Muscle layer of colon (tissue), 2 donors: ENCODE measurements around the gene CYB5D1.

Experiments
- H3K27ac ChIP-seq: one replicate; pipeline ENCODE4 v1.7.0; 2013; ENCODE audit warnings: low read depth, mild to moderate bottlenecking, low read length, moderate library complexity
- H3K27me3 ChIP-seq, 2 donors: one replicate each; pipeline ENCODE4 v1.7.0; 2013; ENCODE audit warnings: low read length in 2 of 2, mild to moderate bottlenecking in 2 of 2; ENCODE audit not compliant: insufficient read depth in 2 of 2, control insufficient read depth in 1 of 2
- H3K36me3 ChIP-seq: one replicate; pipeline ENCODE4 v1.7.0; 2013; ENCODE audit warnings: mild to moderate bottlenecking, low read length; ENCODE audit not compliant: insufficient read depth
- H3K4me1 ChIP-seq: one replicate; pipeline ENCODE4 v1.7.0; 2013; ENCODE audit warnings: mild to moderate bottlenecking, low read length; ENCODE audit not compliant: insufficient read depth
- H3K4me3 ChIP-seq, 2 donors: one replicate each; pipeline ENCODE4 v1.7.0; 2013; ENCODE audit warnings: low read length in 2 of 2, low read depth in 1 of 2, mild to moderate bottlenecking in 1 of 2, moderate library complexity in 1 of 2
- H3K9ac ChIP-seq: one replicate; pipeline ENCODE4 v1.7.0; 2013; ENCODE audit warnings: low read length
- H3K9me3 ChIP-seq: one replicate; pipeline ENCODE4 v1.7.0; 2013; ENCODE audit warnings: mild to moderate bottlenecking, low read length
- donor health status: abdominal sarcoma.
- donor health status: Adenocarcinoma of cecum.

The CYB5D1 gene

DNA sequence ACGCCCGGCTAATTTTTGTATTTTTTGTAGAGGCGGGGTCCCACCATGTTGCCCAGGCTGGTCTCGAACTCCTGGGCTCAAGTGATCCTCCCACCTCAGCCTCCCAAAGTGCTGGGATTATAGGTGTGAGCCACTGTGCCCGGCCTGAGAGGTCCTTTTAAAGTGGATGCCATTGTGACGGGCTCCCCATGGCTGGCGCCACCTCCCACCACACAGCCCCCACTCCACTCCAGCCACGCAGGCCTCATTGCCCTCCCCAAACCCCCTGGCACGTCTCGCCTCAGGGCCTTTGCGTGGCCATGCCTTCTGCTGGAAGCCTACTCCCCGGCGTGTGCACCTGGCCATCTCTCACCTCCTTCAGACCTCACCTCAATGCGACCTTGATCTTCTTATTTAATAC, 35.7 kb upstream of the CYB5D1 start:
- no peak overlapping the region for H3K9ac ChIP-seq
- no peaks in the 10 kb centered on the region for H3K27me3 ChIP-seq
- no peak overlapping the region for H3K4me3 ChIP-seq
- no peak overlapping the region for H3K27ac ChIP-seq
- no peaks in the 10 kb centered on the region for H3K9me3 ChIP-seq
- no peaks in the 10 kb centered on the region for H3K36me3 ChIP-seq
- H3K4me1 ChIP-seq: no peaks in the 10 kb centered on the region

DNA sequence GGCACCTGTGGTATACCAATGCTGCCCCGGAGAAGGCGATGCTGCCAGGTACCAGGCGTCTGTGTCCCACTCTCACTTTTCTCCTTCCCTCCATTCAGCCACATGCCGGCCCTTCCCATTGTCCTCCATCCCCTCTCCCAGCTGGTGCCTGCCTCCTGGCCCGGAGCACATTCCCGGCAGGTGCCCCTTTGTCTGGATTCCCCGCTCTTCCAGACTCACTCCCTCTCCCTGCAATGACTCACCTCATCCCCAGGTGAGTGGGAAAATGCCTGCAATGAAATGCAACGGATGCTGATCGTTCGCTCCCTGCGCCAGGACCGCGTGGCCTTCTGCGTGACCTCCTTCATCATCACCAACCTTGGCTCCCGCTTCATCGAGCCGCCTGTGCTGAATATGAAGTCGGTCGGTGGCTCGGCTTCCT, 34.2 kb upstream of the CYB5D1 start:
- no peaks in the 10 kb centered on the region for H3K36me3 ChIP-seq
- no peaks in the 10 kb centered on the region for H3K4me1 ChIP-seq
- no peak overlapping the region for H3K4me3 ChIP-seq
- H3K9me3 ChIP-seq: no peaks in the 10 kb centered on the region
- H3K27me3 ChIP-seq: no peaks in the 10 kb centered on the region
- H3K27ac ChIP-seq: no peak overlapping the region
- no peak overlapping the region for H3K9ac ChIP-seq

DNA sequence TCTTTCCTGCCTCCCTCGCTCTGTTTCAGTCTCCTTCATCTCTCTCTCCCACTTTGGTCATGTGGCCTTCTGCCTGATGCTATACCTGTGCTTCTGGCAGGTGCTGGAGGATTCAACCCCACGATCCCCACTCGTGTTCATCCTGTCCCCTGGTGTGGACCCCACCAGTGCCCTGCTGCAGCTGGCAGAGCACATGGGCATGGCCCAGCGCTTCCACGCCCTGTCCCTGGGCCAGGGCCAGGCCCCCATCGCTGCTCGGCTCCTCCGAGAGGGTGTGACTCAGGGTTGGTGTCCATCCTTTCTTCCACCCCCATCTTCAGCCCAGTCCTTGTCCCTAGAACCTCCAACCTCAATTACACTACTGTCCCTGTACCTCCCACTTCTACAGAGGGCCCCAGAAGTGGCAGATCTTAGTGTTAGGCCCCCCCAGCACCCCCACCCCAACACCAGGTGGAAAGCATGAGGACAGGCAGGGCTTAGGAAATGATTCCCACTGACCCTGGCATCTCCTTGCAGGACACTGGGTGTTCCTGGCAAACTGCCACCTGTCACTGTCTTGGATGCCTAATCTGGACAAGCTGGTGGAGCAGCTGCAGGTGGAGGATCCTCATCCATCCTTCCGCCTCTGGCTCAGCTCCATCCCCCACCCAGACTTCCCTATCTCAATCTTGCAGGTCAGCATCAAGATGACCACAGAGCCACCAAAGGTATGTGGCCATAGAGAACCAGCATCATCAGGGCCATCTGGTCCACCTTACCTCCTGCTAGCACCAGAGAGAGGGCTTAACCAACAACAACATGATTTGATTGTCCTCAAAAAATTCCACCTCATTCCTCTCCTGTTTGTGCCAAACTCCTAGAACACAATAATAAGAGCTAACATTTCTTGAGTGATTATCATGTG, 33.5 kb upstream of the CYB5D1 start:
- Histone ChIP-seq H3K4me1 (no peaks in the 10 kb centered on the region), H3K27me3 (no peaks in the 10 kb centered on the region), H3K36me3 (no peaks in the 10 kb centered on the region), H3K27ac (no peak overlapping the region), H3K9ac (no peak overlapping the region), H3K9me3 (no peaks in the 10 kb centered on the region), H3K4me3 (no peak overlapping the region)

DNA sequence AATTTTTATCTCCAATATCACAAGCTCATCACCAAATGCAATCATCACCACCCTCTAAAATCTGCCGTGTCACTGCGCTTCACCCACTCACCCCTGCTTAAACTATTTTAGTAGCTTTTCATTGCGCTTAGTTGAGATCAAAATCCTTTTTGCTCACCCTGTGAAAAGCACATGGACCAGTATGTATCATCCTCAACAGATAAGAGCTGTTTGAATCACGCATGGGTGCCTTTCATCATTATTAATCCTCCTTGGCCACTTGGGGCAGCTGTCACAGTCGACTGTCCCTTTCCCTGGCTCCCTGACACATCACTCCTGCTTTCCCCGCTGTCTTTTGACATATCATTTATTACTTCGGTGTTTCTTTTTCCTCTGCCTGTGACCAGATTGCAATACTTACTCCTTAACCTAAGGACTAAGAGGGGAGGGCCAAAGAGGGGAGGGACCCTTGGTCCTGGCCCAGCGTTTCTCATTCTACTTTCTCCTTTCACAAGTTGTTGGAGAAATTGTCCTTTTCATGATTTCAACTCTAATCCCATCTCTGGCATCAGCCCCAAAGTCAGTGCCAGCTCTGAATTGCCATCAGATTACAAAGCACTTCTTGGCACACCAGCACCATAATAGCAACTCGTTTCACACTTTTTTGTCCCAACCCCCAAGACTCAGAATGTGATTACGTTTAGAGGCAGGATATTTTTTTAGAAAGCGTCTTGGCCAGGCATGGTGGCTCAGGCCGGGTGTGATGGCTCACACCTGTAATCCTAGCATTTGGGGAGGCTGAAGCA, 32.4 kb upstream of the CYB5D1 start:
- Histone ChIP-seq H3K9me3 (no peaks in the 10 kb centered on the region), H3K27ac (no peak overlapping the region), H3K9ac (no peak overlapping the region), H3K36me3 (no peaks in the 10 kb centered on the region), H3K27me3 (peaks cover 0 to 4% of the 10 kb centered on the region in 2 donors), H3K4me1 (no peaks in the 10 kb centered on the region), H3K4me3 (no peak overlapping the region)

DNA sequence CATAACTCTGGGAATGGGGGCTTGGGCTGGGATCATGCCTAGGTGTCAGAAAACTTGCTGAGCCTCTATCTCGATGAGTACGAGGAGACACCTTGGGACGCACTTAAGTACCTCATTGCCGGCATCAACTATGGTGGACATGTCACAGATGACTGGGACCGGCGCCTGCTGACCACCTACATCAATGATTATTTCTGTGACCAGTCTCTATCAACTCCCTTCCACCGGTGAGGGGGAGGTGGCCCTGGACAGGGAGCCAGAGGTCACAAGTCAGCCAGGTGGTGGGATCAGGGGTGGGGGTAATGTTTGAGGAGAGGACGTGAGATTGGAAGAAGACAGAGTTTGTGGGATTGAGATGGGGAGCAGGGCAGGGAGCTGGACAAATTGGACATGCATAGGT, 27.2 kb upstream of the CYB5D1 start:
- no peak overlapping the region for H3K4me3 ChIP-seq
- H3K9me3 ChIP-seq: no peaks in the 10 kb centered on the region
- H3K9ac ChIP-seq: no peak overlapping the region
- H3K27ac ChIP-seq: no peak overlapping the region
- peaks cover 5% of the 10 kb centered on the region for H3K4me1 ChIP-seq
- no peaks in the 10 kb centered on the region for H3K36me3 ChIP-seq
- H3K27me3 ChIP-seq: peaks cover 0 to 6% of the 10 kb centered on the region in 2 donors

DNA sequence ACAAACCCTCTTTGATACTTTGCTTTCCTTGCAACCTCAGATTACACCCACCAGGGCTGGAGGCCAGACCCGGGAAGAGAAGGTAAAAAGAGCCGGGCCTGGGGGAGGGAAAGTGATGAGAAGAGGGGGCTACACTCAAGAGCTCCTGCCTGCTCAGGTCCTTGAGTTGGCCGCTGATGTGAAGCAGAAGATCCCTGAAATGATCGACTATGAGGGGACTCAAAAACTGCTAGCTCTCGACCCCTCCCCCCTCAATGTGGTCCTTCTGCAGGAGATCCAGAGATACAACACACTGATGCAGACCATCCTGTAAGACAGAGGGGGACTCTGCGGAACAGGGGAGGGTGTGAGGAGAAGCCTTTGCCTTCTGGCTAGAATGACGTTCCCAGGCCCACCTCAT, 26.6 kb upstream of the CYB5D1 start:
- H3K4me1 ChIP-seq: peaks cover 5% of the 10 kb centered on the region
- no peak overlapping the region for H3K27ac ChIP-seq
- H3K9me3 ChIP-seq: no peaks in the 10 kb centered on the region
- H3K4me3 ChIP-seq: no peak overlapping the region
- H3K36me3 ChIP-seq: no peaks in the 10 kb centered on the region
- peaks cover 0 to 6% of the 10 kb centered on the region in 2 donors for H3K27me3 ChIP-seq
- H3K9ac ChIP-seq: no peak overlapping the region

DNA sequence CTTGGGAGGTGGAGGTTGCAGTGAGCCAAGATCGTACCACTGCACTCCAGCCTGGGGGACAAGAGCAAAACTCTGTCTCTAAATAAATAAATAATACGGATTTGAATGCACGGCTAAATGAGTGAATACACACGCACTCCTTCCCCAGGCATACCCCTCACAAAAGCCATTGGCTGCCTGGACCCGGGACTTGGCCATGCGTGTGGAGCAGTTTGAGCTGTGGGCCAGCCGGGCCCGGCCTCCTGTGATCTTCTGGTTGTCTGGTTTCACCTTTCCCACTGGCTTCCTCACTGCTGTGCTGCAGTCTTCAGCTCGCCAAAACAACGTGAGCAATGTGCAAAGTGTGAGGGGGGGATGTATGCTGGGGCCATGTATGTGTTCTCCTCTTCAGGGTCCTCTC, 25.4 kb upstream of the CYB5D1 start:
- Histone ChIP-seq H3K9me3 (no peaks in the 10 kb centered on the region), H3K4me3 (no peak overlapping the region), H3K4me1 (peaks cover 15% of the 10 kb centered on the region), H3K27me3 (peaks cover 0 to 6% of the 10 kb centered on the region in 2 donors), H3K36me3 (no peaks in the 10 kb centered on the region), H3K9ac (no peak overlapping the region), H3K27ac (no peak overlapping the region)

DNA sequence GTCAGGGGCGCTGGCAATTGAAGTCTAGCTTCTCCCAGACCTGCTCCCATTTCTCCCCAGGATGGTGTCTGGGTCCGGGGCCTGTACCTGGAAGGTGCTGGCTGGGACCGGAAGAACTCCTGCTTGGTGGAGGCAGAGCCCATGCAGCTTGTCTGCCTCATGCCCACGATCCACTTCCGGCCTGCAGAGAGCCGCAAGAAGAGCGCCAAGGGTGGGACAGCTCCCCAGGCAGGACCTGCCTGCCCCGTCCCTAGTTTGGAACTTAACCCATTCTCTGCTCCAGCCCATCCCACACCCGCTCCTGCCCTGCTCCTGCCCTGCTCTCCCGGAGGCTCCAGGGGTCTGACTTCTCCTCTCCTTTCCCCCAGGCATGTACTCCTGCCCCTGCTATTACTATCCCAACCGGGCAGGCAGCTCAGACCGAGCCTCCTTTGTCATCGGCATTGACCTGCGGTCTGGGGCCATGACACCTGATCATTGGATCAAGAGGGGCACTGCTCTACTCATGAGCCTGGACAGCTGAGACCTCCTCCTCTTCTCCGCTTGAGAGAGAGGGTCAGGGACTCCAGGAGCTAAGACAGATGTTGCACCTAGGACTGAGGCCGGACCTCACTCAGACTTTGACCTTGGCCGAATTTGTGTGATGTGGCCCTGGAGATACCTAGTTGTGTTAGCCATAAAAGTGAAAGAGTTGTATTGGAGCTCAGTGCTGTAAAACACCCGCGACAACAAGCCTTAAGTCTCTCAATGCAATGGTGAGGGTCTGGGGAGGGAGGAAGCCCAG, 24.6 kb upstream of the CYB5D1 start:
- Histone ChIP-seq H3K27me3 (peaks cover 0 to 6% of the 10 kb centered on the region in 2 donors), H3K9ac (no peak overlapping the region), H3K4me1 (peaks cover 20% of the 10 kb centered on the region), H3K27ac (peak overlapping the region; percentile 97), H3K36me3 (no peaks in the 10 kb centered on the region), H3K9me3 (no peaks in the 10 kb centered on the region), H3K4me3 (peak overlapping the region in 1 of 2 donors; percentile 94)

DNA sequence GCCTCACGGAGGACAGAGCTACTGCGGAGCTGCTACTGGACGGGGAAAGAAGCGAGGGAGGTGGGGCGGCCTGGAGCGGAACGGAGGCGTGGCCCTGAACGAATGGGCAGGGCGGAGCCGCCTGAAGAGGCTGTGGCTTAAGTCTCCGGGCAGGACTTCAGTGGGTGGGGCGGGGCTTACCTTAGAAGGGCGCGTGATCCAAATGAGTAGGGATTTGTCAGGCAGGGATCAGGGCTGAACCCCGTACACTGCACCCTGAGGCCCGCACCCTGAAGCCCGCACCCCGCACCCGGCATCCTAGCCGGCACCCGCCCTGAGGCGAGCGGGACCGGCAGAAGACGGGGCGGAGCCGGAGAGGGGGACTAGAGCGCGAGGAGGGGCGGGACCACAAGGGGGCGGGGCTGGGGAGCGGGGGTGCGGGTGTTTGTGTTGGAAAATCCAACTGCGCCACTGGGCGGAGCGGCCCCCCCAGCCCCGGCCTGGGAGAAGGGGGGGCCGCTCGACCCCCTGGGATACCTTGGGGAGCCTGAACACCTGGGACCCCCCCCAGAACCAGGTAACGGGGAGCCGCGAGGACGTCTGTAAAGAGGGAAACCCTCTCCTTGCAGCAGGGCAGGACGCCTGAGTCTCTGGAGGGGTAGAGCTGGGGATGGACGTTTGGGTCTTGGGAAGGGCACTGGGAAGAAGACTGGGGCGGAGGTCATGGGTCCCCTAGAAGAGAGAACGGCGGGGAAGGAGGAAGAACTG, 23.8 kb upstream of the CYB5D1 start, which contains the start of gene KDM6B:
TSS of gene KDM6B (plus strand) at position 423 of the 747 bp plus-strand sequence. CDS start 11,338 bp downstream, outside the sequence.
- peak within 1 kb of the TSS; percentile 97 for H3K27ac ChIP-seq
- no peaks in the 10 kb centered on the region for H3K36me3 ChIP-seq
- H3K9ac ChIP-seq: peak within 1 kb of the TSS; percentile 87
- H3K27me3 ChIP-seq: peaks cover 0 to 6% of the 10 kb centered on the region in 2 donors
- H3K9me3 ChIP-seq: no peaks in the 10 kb centered on the region
- H3K4me3 ChIP-seq: peak within 1 kb of the TSS; percentile 92 to 94
- H3K4me1 ChIP-seq: peaks cover 27% of the 10 kb centered on the region

DNA sequence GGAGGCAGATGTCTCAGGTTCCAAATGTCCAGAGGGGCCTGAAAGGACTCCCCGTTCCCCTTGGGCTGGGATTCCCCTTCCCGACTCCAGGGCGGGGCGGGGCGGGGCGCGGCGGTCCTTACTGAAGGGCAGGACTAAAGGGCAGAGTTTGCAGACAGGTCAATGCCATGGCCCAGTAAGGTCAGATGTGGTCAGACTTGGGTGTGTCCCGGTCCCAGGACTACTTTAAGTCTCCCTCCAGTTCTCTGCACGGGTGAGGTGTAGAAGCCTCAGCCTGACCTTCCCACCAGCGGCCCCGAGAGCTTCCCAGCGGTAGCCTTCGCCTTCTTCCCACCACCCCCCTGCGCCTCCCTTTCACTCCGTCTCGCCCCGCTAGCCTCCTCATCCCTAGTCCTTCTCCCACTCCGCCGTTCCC, 23.3 kb upstream of the CYB5D1 start:
- Histone ChIP-seq H3K36me3 (no peaks in the 10 kb centered on the region), H3K27ac (peak overlapping the region; percentile 97)

More for the DNA sequence above, 23.3 kb upstream of the CYB5D1 start:
- Histone ChIP-seq H3K4me3 (peak overlapping the region; percentile 92 to 94), H3K9ac (peak overlapping the region; percentile 87), H3K27me3 (peaks cover 0 to 6% of the 10 kb centered on the region in 2 donors), H3K4me1 (peaks cover 33% of the 10 kb centered on the region), H3K9me3 (no peaks in the 10 kb centered on the region)
